ENCODE data around the gene P2RX7.

GRCh38 chr12:121209221-121209620 is 76.5 kb downstream of the P2RX7 start:
- no peak for TF ChIP-seq CTCF (IDR thresholded peaks at IDR 0.05; ENCODE audit: poor library complexity, severe bottlenecking)
- no peak for TF ChIP-seq RAD21 (conservative IDR thresholded peaks at IDR 0.05)
- no peak for TF ChIP-seq MXI1 (conservative IDR thresholded peaks at IDR 0.05; ENCODE audit: poor library complexity, severe bottlenecking)
- no peak for TF ChIP-seq EP300 (conservative IDR thresholded peaks at IDR 0.05; ENCODE audit: poor library complexity, severe bottlenecking)
- TF ChIP-seq TAF1 (IDR thresholded peaks at IDR 0.05; ENCODE audit: low read depth), result no peak
- TF ChIP-seq EZH2 (IDR thresholded peaks at IDR 0.05; ENCODE audit: borderline replicate concordance, insufficient read depth, low read length, poor library complexity, severe bottlenecking), result no peak
